Ectodermal cell (in vitro differentiated cells): ENCODE measurements around the gene ZNF112.
"Not testable (repeated sequence)": the region's sequence is repeated elsewhere in the genome, so short reads cannot be mapped to it uniquely, and the experiment has no call there.

Experiments used
- H3K27ac ChIP-seq: 2 replicates; pipeline ENCODE4 v1.7.0; 2013; ENCODE audit warnings: mild to moderate bottlenecking, low read depth, low read length; ENCODE audit not compliant: insufficient read depth, poor library complexity, severe bottlenecking
- H3K27me3 ChIP-seq: 2 replicates; pipeline ENCODE4 v1.7.0; 2013; ENCODE audit warnings: mild to moderate bottlenecking, low read length; ENCODE audit not compliant: insufficient read depth, control insufficient read depth, poor library complexity, severe bottlenecking
- H3K36me3 ChIP-seq: one replicate; pipeline ENCODE4 v1.7.0; 2013; ENCODE audit warnings: low read length; ENCODE audit not compliant: control insufficient read depth, insufficient read depth
- H3K4me1 ChIP-seq: one replicate; pipeline ENCODE4 v1.7.0; 2013; ENCODE audit warnings: low read length; ENCODE audit not compliant: control insufficient read depth, insufficient read depth
- H3K4me3 ChIP-seq: 2 replicates; pipeline ENCODE4 v1.7.0; 2013; ENCODE audit warnings: low read depth, low read length, control low read depth; ENCODE audit not compliant: insufficient read depth
- H3K9me3 ChIP-seq: 2 replicates; pipeline ENCODE4 v1.7.0; 2013; ENCODE audit warnings: mild to moderate bottlenecking, low read length, moderate library complexity; ENCODE audit not compliant: control insufficient read depth
- WGBS, 2 experiments: methylation state at CpG; one replicate each; pipeline ENCODE4 v1.1.7; 2013; ENCODE audit warnings: missing lambda C conversion rate in 2 of 2; 5-methylcytosine and 5-hydroxymethylcytosine counted together

ZNF112 gene

DNA sequence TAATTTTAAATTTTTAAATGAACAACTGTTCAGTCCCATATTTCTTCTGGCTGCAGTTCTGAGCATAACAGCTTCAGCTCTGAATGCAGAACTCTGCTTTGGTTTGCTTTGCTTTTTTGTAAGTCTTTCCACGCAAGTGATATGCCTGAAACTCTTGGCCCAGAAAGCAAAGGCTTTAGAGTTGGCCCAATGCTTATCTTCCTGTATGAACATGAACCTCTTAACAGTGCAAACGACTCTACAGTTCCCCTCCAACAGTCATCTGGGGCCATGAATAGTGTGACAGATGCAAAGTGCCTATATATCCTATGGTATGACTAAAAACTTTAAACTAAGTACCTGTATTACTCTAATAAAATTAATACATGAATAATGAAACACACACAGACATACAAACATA is 14.7 kb downstream of the ZNF112 start:
- Histone ChIP-seq H3K27me3 (no peaks in the 10 kb centered on the region), H3K4me3 (no peak overlapping the region), H3K36me3 (peaks cover 15% of the 10 kb centered on the region), H3K9me3 (no peaks in the 10 kb centered on the region), H3K27ac (no peak overlapping the region), H3K4me1 (no peaks in the 10 kb centered on the region)
- WGBS, 2 experiments, result 94 to 98% methylated on average over 2 of the region's 2 CpGs

DNA sequence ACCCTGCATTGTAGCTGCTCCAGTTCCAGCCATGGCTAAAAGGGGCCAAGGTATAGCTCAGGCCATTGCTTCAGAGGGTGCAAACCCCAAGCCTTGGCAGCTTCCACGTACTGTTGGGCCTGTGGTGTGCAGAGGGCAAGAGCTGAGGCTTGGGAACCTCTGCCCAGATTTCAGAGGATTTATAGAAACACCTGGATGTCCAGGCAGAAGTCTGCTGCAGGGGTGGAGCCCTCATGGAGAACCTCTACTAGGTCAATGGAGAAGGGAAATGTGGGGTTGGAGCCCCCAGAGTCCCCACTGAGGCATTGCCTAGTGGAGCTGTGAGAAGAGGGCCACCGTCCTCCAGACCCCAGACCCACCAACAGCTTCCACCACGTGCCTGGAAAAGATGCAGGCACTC is 21.8 kb downstream of the ZNF112 start:
- not testable (repeated sequence) for H3K27me3 ChIP-seq, H3K4me1 ChIP-seq, H3K27ac ChIP-seq, H3K9me3 ChIP-seq, H3K4me3 ChIP-seq
- H3K36me3 ChIP-seq, result peaks cover 74% of the 10 kb centered on the region
- 62 to 64% methylated on average over 3 of the region's 3 CpGs for WGBS, 2 experiments

DNA sequence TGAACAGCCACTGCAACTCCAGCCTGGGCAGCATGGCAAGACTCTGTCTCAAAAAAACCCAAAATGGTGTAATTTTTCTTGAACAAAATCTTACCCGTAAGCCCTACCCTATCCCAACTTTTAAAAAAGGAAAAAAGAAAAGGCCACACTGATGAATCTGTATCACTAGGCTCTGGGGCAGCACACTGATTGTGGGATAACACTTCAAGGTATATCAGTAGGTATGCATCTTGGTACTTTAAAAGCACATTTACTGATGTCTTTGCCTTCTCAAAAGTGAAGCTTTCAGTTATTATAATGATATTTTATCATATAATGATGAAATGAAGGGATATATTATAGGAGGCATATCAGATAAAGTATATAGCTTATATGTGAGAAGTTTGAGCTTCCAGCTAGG is 24.3 kb downstream of the ZNF112 start:
- peaks cover 79% of the 10 kb centered on the region for H3K36me3 ChIP-seq
- WGBS, 2 experiments, result 78 to 96% methylated on average over 1 of the region's 1 CpG
- H3K4me1 ChIP-seq, result no peaks in the 10 kb centered on the region
- peaks cover 7% of the 10 kb centered on the region for H3K9me3 ChIP-seq
- H3K4me3 ChIP-seq, result no peak overlapping the region
- H3K27me3 ChIP-seq, result no peaks in the 10 kb centered on the region
- H3K27ac ChIP-seq, result no peak overlapping the region

DNA sequence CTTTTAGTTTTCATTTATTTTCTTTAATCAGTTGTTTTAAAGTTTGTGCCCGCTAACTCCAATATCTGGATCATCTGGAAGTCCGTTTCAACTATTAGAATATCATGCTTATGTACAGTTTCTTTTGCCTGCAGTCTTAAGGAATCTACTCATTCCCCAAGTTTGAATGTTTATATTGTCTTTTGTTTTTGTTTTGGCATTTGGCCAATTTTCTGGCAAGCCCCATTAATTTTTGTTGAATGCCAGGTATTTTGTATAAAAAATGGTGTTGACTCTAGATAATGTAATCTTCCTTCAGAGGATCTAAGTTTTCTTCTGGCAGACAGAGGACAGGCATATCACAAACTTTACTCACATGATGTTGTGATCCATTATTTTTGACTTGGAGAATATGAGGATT is 40.6 kb downstream of the ZNF112 start:
- Histone ChIP-seq H3K27ac (no peak overlapping the region), H3K27me3 (no peaks in the 10 kb centered on the region), H3K9me3 (no peaks in the 10 kb centered on the region), H3K4me1 (no peaks in the 10 kb centered on the region), H3K4me3 (no peak overlapping the region), H3K36me3 (no peaks in the 10 kb centered on the region)
- 100% methylated on average over 1 to 2 of the region's 2 CpGs for WGBS, 2 experiments

DNA sequence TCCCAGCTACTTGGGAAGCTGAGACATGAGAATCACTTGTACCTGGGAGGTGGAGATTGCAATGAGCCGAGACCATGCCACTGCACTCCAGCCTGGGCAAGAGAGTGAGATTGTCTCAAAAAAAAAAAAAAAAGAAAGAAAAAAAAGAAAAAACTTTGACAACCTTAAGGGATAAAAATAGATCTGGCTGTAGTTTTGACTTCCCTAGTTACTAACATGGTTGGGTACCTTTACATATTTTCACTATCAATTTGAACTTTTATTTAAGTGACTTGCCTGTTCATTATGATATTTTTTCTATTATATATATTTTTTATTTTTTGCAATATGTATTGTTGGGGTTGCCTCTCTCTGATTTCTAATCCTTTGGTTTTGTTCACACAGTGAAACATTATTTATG is 43.2 kb downstream of the ZNF112 start:
- Histone ChIP-seq H3K9me3 (no peaks in the 10 kb centered on the region), H3K27me3 (no peaks in the 10 kb centered on the region), H3K4me1 (no peaks in the 10 kb centered on the region)

DNA sequence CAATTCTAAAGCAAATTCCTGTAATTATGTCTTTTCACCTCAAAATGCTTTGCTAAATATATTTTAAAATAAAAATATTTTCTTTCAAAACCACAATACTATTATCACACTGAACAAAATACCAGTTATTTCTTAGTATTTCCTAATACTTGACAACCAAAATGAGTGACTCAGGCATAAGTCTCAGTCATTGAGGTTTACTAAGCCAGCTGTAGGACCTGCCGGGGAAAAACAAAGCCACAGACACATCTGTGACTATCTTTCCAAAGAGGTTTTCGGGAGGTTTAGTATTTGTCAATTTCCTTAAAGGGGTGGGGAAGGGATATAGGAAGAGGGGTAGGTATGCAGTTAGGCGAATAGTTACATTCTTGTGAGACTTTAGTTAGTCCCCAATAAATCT is 48.5 kb downstream of the ZNF112 start:
- Histone ChIP-seq H3K4me1 (peaks cover 4% of the 10 kb centered on the region), H3K36me3 (no peaks in the 10 kb centered on the region), H3K4me3 (no peak overlapping the region), H3K27me3 (no peaks in the 10 kb centered on the region), H3K27ac (no peak overlapping the region), H3K9me3 (no peaks in the 10 kb centered on the region)
- 85 to 100% methylated on average over 2 of the region's 3 CpGs for WGBS, 2 experiments

More for the DNA sequence above, 43.2 kb downstream of the ZNF112 start:
- WGBS, 2 experiments, result 81 to 96% methylated on average over 1 of the region's 1 CpG
- Histone ChIP-seq H3K36me3 (no peaks in the 10 kb centered on the region), H3K4me3 (no peak overlapping the region), H3K27ac (no peak overlapping the region)

DNA sequence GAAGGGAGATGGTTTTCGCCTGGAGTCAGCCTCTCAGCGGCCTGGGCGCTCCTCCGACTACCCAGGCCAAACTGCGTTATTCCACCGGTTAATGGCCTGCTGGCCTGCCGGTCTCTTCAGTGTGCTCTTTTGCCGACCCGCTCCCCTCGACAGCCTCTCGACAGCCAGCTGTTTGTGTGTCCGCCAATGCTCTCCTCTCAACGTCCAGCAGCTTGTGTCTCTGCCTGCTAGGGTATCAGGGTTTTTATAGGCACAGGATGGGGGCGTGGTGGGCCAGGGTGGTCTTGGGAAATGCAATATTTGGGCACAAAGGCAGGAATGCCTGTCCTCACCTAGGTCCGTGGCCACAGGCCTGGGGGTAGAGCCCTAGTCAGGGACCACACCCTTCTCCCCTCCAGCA is 50.2 kb downstream of the ZNF112 start:
- Histone ChIP-seq H3K4me1 (peaks cover 4% of the 10 kb centered on the region), H3K27me3 (no peaks in the 10 kb centered on the region), H3K27ac (no peak overlapping the region), H3K4me3 (no peak overlapping the region), H3K9me3 (no peaks in the 10 kb centered on the region), H3K36me3 (no peaks in the 10 kb centered on the region)
- WGBS, 2 experiments, result 91 to 92% methylated on average over 14 to 15 of the region's 15 CpGs

DNA sequence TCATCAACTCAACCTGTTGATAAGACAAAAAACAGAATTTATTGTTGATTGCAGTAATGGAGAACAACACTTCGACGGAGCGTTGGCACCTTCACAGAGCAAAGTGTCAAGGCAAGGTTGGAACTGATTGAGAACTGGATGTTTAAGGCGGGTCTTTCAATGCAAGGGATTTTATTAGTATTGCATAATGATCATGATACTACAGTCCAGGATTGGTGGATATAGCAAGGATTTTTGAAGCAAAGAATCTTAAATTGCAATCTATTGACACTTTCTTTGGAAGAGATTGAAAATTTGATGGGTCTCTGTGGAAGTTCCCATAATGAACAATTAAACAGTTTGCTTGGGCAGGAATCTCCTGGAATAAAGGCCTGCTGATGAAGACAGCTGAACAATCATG is 51.0 kb downstream of the ZNF112 start:
- no peaks in the 10 kb centered on the region for H3K27me3 ChIP-seq
- no peak overlapping the region for H3K4me3 ChIP-seq
- H3K4me1 ChIP-seq, result peaks cover 4% of the 10 kb centered on the region
- WGBS, 2 experiments, result 90 to 95% methylated on average over 4 of the region's 4 CpGs
- H3K36me3 ChIP-seq, result no peaks in the 10 kb centered on the region
- no peaks in the 10 kb centered on the region for H3K9me3 ChIP-seq
- no peak overlapping the region for H3K27ac ChIP-seq

DNA sequence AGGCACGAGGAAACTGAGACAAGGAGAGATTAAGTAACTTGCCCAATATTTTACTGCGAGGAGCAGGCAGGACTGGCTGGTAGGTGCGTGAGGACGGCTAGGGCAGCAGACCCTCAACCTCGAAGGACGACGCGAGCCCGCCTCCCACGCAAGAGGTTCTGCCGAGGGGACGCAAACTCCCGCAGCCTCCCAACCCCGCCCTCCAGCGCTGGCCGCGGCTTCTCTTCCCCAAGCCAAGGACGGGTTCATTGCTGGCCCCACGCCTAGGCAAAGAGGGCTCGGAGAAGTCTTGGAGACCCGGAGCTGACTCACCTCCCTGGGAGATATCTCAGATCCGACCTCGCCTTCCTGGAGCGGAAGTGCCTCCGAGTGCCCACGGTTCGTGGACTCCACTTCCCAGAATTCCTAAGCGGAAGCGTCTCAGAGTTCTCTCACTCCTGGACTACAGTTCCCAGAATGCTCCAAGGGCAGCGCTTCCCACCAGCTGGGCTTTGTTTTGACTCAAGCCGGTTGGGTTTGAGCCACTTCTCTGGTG is 51.8 kb downstream of the ZNF112 start, which contains the start of gene ZNF235:
ZNF235 (minus strand) TSS at position 367 of the 535 bp plus-strand sequence. CDS start 1,621 bp downstream, outside the sequence.
- Histone ChIP-seq H3K27ac (no peak within 1 kb of the TSS), H3K36me3 (no peaks in the 10 kb centered on the region), H3K27me3 (no peaks in the 10 kb centered on the region), H3K4me1 (peaks cover 4% of the 10 kb centered on the region), H3K4me3 (peak within 1 kb of the TSS; percentile 86), H3K9me3 (no peaks in the 10 kb centered on the region)
- WGBS, 2 experiments, result 0% methylated on average over 31 of the region's 31 CpGs

DNA sequence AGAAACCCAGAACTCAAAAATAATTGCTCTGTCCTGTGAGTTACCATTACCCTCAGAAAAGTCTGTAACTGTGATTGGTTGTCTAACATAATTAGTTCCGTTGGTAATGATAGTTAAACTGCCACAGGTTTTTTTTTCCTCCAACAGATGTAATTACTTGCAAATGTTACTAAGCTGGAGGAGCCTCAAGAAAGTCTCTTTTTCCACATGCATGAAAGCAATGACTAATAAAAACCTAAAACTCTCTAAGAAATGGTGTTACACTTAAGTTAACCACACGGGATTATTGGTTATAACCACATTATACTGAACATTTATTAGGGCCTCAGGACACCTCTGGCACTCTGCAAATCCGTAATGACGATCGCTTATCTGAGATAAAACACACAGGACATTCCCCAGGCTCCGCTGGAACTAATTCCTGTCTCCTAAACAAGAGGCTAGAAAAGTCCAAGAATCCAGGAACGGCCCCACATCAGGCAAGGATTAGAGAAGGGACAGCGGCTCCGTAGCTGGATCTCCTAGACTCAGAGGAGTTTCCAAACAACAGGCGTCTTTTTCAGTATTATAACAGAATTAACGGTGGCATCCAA is 52.4 kb downstream of the ZNF112 start:
- H3K9me3 ChIP-seq, result no peaks in the 10 kb centered on the region
- WGBS, 2 experiments, result 8 to 10% methylated on average over 11 of the region's 11 CpGs
- no peak overlapping the region for H3K27ac ChIP-seq
- peaks cover 4% of the 10 kb centered on the region for H3K4me1 ChIP-seq
- H3K4me3 ChIP-seq, result peak overlapping the region; percentile 86
- no peaks in the 10 kb centered on the region for H3K27me3 ChIP-seq
- no peaks in the 10 kb centered on the region for H3K36me3 ChIP-seq
